ENCODE results near the gene SDC1. TPM values are rescaled to one million over a fixed set of nuclear protein-coding genes. Genes with fewer than 3 reads are reported as not detected.

The SDC1 gene
- polyA plus RNA-seq, 1 experiment = 42.0 TPM

GRCh38 chr2:20168048-20168726 is 56.7 kb downstream of the SDC1 start:
- Histone ChIP-seq H3K36me3 (ENCODE audit: control insufficient read depth, insufficient read depth, low read length) (no peaks in the 10 kb centered on the region), H3K4me3 (ENCODE audit: low read depth, low read length) (no peak overlapping the region), H3K27me3 (ENCODE audit: control insufficient read depth, insufficient read depth, low read length) (no peaks in the 10 kb centered on the region)
- CTCF ChIA-PET = interaction anchor here (0.7 to 1.4 kb wide), 3 partner anchors 21 to 32 kb away, joined by 3 to 4 read pairs (median 3); no protein-coding TSS in a partner anchor
- TF ChIP-seq CTCF (IDR thresholded peaks at IDR 0.05; ENCODE audit: insufficient read depth, low read depth, low read length) = no peak
- POLR2A ChIA-PET = no interaction called here
- no peak for DNase-seq (ENCODE audit: low read depth)

- ChIA-PET CTCF (interaction anchor here (0.6 to 1.4 kb wide), 3 partner anchors 20 to 36 kb away, joined by 3 read pairs; no protein-coding TSS in a partner anchor), POLR2A (no interaction called here)
- Histone ChIP-seq H3K4me3 (ENCODE audit: low read depth, low read length) (no peak overlapping the region), H3K36me3 (ENCODE audit: control insufficient read depth, insufficient read depth, low read length) (no peaks in the 10 kb centered on the region), H3K27me3 (ENCODE audit: control insufficient read depth, insufficient read depth, low read length) (no peaks in the 10 kb centered on the region)
- TF ChIP-seq CTCF (IDR thresholded peaks at IDR 0.05; ENCODE audit: insufficient read depth, low read depth, low read length) = no peak
- no peak for DNase-seq (ENCODE audit: low read depth)
These were observed 57.6 kb downstream of the SDC1 start for GRCh38 chr2:20167356-20167755.

GRCh38 chr2:20165677-20166509 is 59.0 kb downstream of the SDC1 start:
- POLR2A ChIA-PET = no interaction called here
- no peaks in the 10 kb centered on the region for H3K27me3 ChIP-seq (ENCODE audit: control insufficient read depth, insufficient read depth, low read length)
- no peak for TF ChIP-seq CTCF (IDR thresholded peaks at IDR 0.05; ENCODE audit: insufficient read depth, low read depth, low read length)
- no peak for DNase-seq (ENCODE audit: low read depth)
- CTCF ChIA-PET = no interaction called here
- no peak overlapping the region for H3K4me3 ChIP-seq (ENCODE audit: low read depth, low read length)
- no peaks in the 10 kb centered on the region for H3K36me3 ChIP-seq (ENCODE audit: control insufficient read depth, insufficient read depth, low read length)

GRCh38 chr2:20164734-20165478 is 60.0 kb downstream of the SDC1 start:
- Histone ChIP-seq H3K4me3 (ENCODE audit: low read depth, low read length) (no peak overlapping the region), H3K27me3 (ENCODE audit: control insufficient read depth, insufficient read depth, low read length) (no peaks in the 10 kb centered on the region), H3K36me3 (ENCODE audit: control insufficient read depth, insufficient read depth, low read length) (no peaks in the 10 kb centered on the region)
- CTCF ChIA-PET = no interaction called here
- DNase-seq (ENCODE audit: low read depth) = no peak
- POLR2A ChIA-PET = no interaction called here
- TF ChIP-seq CTCF (IDR thresholded peaks at IDR 0.05; ENCODE audit: insufficient read depth, low read depth, low read length) = no peak
